Panc1 (cell line): Measurements from ENCODE around the gene HADHA. TPM values are rescaled to one million over a fixed set of nuclear protein-coding genes. Genes with fewer than 3 reads are reported as not detected.

Source experiments
- ATAC-seq: fragments of 200-7000 bp; cut with Tn5 transposase; 2 replicates; pipeline ENCODE4 v1.9.1; 2020; ENCODE audit warnings: mild to moderate bottlenecking, moderate library complexity
- BruUV-seq: library from RNA; stranded (reverse); fragments of 400-500 nt; replicated peaks from 2 replicates; lab custom pipeline; 2021; lab: Mats Ljungman, UMichigan
- CTCF ChIA-PET: fragments of 300-600 bp; sonication (Branson Sonifier 250); formaldehyde crosslinking; loops from one replicate; lab custom pipeline; 2022; ENCODE audit warnings: antibody characterized with exemption; lab: Charles Lee
- POLR2A ChIA-PET: fragments of 300-600 bp; sonication (Branson Sonifier 250); formaldehyde crosslinking; loops from one replicate; lab custom pipeline; 2022; ENCODE audit warnings: antibody characterized with exemption; lab: Charles Lee
- DNase-seq: peaks from one replicate; pipeline ENCODE4 v3.0.0-alpha.2; 2010; ENCODE audit warnings: low read depth, low spot score
- H3K27ac ChIP-seq: 2 replicates; pipeline ENCODE4 v1.5.1; 2011; ENCODE audit warnings: mild to moderate bottlenecking, low read length, inconsistent platforms
- H3K27me3 ChIP-seq: fragments of 200-500 bp; sonication (Bioruptor generic); 2 replicates; pipeline ENCODE4 v1.6.0; 2014; ENCODE audit warnings: low read length, inconsistent platforms; ENCODE audit not compliant: control insufficient read depth, insufficient read depth
- H3K36me3 ChIP-seq: fragments of 200-500 bp; sonication (Bioruptor generic); 2 replicates; pipeline ENCODE4 v1.5.1; 2014; ENCODE audit warnings: inconsistent platforms, mild to moderate bottlenecking, low read length, moderate library complexity; ENCODE audit not compliant: control insufficient read depth, insufficient read depth
- H3K4me1 ChIP-seq: 2 replicates; pipeline ENCODE4 v1.5.1; 2011; ENCODE audit warnings: inconsistent platforms, mild to moderate bottlenecking, low read length, moderate library complexity; ENCODE audit not compliant: control insufficient read depth, insufficient read depth
- H3K4me3 ChIP-seq, 2 experiments: 2 replicates each; pipeline ENCODE4 v1.5.1; 2011 to 2012; ENCODE audit warnings: low read depth in 2 of 2, low read length in 2 of 2, mild to moderate bottlenecking in 2 of 2, inconsistent platforms in 1 of 2, moderate library complexity in 1 of 2
- H3K9me3 ChIP-seq: fragments of 200-500 bp; sonication (Bioruptor generic); 2 replicates; pipeline ENCODE4 v1.5.1; 2014; ENCODE audit warnings: low read depth, mild to moderate bottlenecking, inconsistent platforms, low read length, moderate library complexity; ENCODE audit not compliant: control insufficient read depth, insufficient read depth
- POLR2AphosphoS5 ChIP-seq: IDR thresholded peaks from 2 replicates; pipeline ENCODE4 v1.6.1; 2012; ENCODE audit warnings: mild to moderate bottlenecking, low read depth, low read length, moderate library complexity
- REST ChIP-seq, 2 experiments: IDR thresholded peaks; 2 replicates each; pipeline ENCODE4 v1.6.1; 2011 to 2012; ENCODE audit warnings: low read depth in 2 of 2, control low read depth in 1 of 2, low read length in 1 of 2, mild to moderate bottlenecking in 1 of 2, moderate library complexity in 1 of 2; ENCODE audit not compliant: insufficient read depth in 1 of 2
- SIN3A ChIP-seq: IDR thresholded peaks from 2 replicates; pipeline ENCODE4 v1.6.1; 2012; ENCODE audit warnings: low read depth, mild to moderate bottlenecking, low read length, moderate library complexity, borderline replicate concordance; ENCODE audit not compliant: insufficient read depth
- TCF7L2 ChIP-seq: IDR thresholded peaks from 2 replicates; pipeline ENCODE4 v1.6.1; 2011; ENCODE audit warnings: mild to moderate bottlenecking, low read depth, low read length, inconsistent platforms
- in situ Hi-C: cut with HindIII; loops from 2 replicates; pipeline ENCODE4 v1.10.0; 2016; ENCODE audit warnings: low sequenced_read_pairs, low pct_unique_long_range_greater_than_20kb
- intact Hi-C: fragments of 100-400 bp; cut with micrococcal nuclease; formaldehyde crosslinking; loops from one replicate; pipeline ENCODE4 v1.10.0; 2022; ENCODE audit not compliant: unreplicated experiment
- total RNA-seq: library from RNA; stranded (reverse); gene quantifications from one replicate; pipeline ENCODE4 v1.2.1, GENCODE V29; 2021; ENCODE audit not compliant: unreplicated experiment
- TF ChIP-seq, protein P1 (sequence below): fragments of 450-650 bp; IDR thresholded peaks from 2 replicates; pipeline ENCODE4 v1.5.1; 2017; ENCODE audit warnings: mild to moderate bottlenecking

HADHA gene
- total RNA-seq, 1 experiment from 2014 or later: 148 TPM

DNA sequence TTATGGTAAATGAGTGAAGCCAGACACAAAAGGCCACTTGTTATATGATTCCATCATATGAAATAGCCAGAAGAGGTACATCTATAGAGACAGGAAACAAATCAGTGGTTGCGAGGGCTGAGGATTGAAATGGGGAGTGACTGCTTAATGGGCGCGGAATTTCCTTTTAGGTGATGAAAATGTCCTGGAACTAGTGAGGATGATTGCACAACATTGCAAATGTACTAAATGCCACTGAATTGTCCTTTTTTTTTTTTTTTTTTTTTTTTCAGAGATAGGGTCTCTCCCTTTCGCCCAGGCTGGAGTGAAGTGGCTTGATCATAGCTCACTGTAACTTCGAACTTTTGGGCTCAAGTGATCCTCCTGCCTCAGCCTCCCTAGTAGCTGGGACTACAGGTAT lies 86.9 kb downstream of the HADHA start:
- in situ Hi-C loops: no loop called here
- ATAC-seq: no peak

GRCh38 chr2:26150243-26150642 lies 94.2 kb downstream of the HADHA start:
- TF ChIP-seq POLR2AphosphoS5 (no peak), TCF7L2 (no peak), REST (IDR thresholded peaks at IDR 0.05; ENCODE audit: insufficient read depth in 1 of 2, low read depth in 2 of 2, low read length in 1 of 2) (no peak)
- TF ChIP-seq, protein P1, sequence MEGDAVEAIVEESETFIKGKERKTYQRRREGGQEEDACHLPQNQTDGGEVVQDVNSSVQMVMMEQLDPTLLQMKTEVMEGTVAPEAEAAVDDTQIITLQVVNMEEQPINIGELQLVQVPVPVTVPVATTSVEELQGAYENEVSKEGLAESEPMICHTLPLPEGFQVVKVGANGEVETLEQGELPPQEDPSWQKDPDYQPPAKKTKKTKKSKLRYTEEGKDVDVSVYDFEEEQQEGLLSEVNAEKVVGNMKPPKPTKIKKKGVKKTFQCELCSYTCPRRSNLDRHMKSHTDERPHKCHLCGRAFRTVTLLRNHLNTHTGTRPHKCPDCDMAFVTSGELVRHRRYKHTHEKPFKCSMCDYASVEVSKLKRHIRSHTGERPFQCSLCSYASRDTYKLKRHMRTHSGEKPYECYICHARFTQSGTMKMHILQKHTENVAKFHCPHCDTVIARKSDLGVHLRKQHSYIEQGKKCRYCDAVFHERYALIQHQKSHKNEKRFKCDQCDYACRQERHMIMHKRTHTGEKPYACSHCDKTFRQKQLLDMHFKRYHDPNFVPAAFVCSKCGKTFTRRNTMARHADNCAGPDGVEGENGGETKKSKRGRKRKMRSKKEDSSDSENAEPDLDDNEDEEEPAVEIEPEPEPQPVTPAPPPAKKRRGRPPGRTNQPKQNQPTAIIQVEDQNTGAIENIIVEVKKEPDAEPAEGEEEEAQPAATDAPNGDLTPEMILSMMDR: no peak
- H3K36me3 ChIP-seq: no peaks in the 10 kb centered on the region
- intact Hi-C loops (no loop called here), in situ Hi-C loops (no loop called here)
- ChIA-PET POLR2A (interaction anchor here (0.5 kb wide), 1 partner anchor 65 kb away, joined by 4 read pairs; no protein-coding TSS in a partner anchor), CTCF (no interaction called here)
- no peak overlapping the region for H3K4me3 ChIP-seq
- no peaks in the 10 kb centered on the region for H3K9me3 ChIP-seq
- H3K4me1 ChIP-seq: no peaks in the 10 kb centered on the region
- H3K27me3 ChIP-seq: no peaks in the 10 kb centered on the region
- no TSS peak for BruUV-seq
- DNase-seq (no peak), ATAC-seq (no peak)
- H3K27ac ChIP-seq: no peak overlapping the region

More for the DNA sequence above, 86.9 kb downstream of the HADHA start:
- CTCF ChIA-PET: no interaction called here
- H3K27ac ChIP-seq: no peak overlapping the region
- no peaks in the 10 kb centered on the region for H3K9me3 ChIP-seq
- DNase-seq: no peak
- H3K27me3 ChIP-seq: no peaks in the 10 kb centered on the region
- TF ChIP-seq, protein P1: no peak
- TF ChIP-seq SIN3A (no peak), TCF7L2 (no peak), REST (IDR thresholded peaks at IDR 0.05; ENCODE audit: insufficient read depth in 1 of 2, low read depth in 2 of 2, low read length in 1 of 2) (no peak), POLR2AphosphoS5 (no peak)
- no peak overlapping the region for H3K4me3 ChIP-seq
- POLR2A ChIA-PET: interaction anchor here (0.6 kb wide), 1 partner anchor 294 kb away, joined by 8 read pairs; no protein-coding TSS in a partner anchor
- no TSS peak for BruUV-seq
- H3K36me3 ChIP-seq: no peaks in the 10 kb centered on the region
- intact Hi-C loops: no loop called here
- H3K4me1 ChIP-seq: no peaks in the 10 kb centered on the region
